DOHH2 (cell line): Measurements from ENCODE around the gene FAM174B.

Experiments
- H3F3A ChIP-seq: fragments of 200-600 bp; sonication (generic), shearing (Covaris generic); 2 replicates; pipeline ENCODE4 v1.6.0; 2016; ENCODE audit warnings: antibody characterized with exemption, mild to moderate bottlenecking; ENCODE audit not compliant: control insufficient read depth, insufficient read depth
- H3K27ac ChIP-seq: fragments of 200-600 bp; sonication (generic); 2 replicates; pipeline ENCODE4 v1.5.1; 2014; ENCODE audit warnings: low read depth, mild to moderate bottlenecking, low read length, moderate library complexity
- H3K27me3 ChIP-seq: fragments of 200-600 bp; sonication (generic); 2 replicates; pipeline ENCODE4 v1.6.1; 2014; ENCODE audit warnings: mild to moderate bottlenecking, low read length, mixed read lengths; ENCODE audit not compliant: control insufficient read depth
- H3K36me3 ChIP-seq: fragments of 200-600 bp; sonication (generic); 2 replicates; pipeline ENCODE4 v1.6.1; 2014; ENCODE audit warnings: mild to moderate bottlenecking, low read length, moderate library complexity, mixed read lengths; ENCODE audit not compliant: control insufficient read depth
- H3K4me1 ChIP-seq: fragments of 200-600 bp; sonication (generic); 2 replicates; pipeline ENCODE4 v1.6.1; 2014; ENCODE audit warnings: mild to moderate bottlenecking, low read length, mixed read lengths; ENCODE audit not compliant: control insufficient read depth
- H3K4me2 ChIP-seq: fragments of 200-600 bp; sonication (generic); 2 replicates; pipeline ENCODE4 v1.6.0; 2014; ENCODE audit warnings: mild to moderate bottlenecking, low read length, moderate library complexity
- H3K4me3 ChIP-seq: fragments of 200-600 bp; sonication (generic); 2 replicates; pipeline ENCODE4 v1.5.1; 2014; ENCODE audit warnings: mild to moderate bottlenecking, low read length, mixed read lengths
- H3K79me2 ChIP-seq: fragments of 200-600 bp; sonication (generic); 2 replicates; pipeline ENCODE4 v1.6.1; 2014; ENCODE audit warnings: mild to moderate bottlenecking, low read length, mixed read lengths; ENCODE audit not compliant: control insufficient read depth
- H3K9me2 ChIP-seq: fragments of 200-600 bp; sonication (generic); replicated peaks from 2 replicates; pipeline ENCODE4 v1.6.1; 2014; ENCODE audit warnings: mild to moderate bottlenecking, low read length, mixed read lengths; ENCODE audit not compliant: control insufficient read depth
- H3K9me3 ChIP-seq: fragments of 200-600 bp; sonication (generic); 2 replicates; pipeline ENCODE4 v1.6.1; 2014; ENCODE audit warnings: antibody characterized with exemption, low read length, mixed read lengths; ENCODE audit not compliant: control insufficient read depth, insufficient read depth
- H4K20me1 ChIP-seq: fragments of 200-600 bp; sonication (generic); 2 replicates; pipeline ENCODE4 v1.6.0; 2014; ENCODE audit warnings: low read depth, mild to moderate bottlenecking, antibody characterized with exemption, low read length, moderate library complexity; ENCODE audit not compliant: control insufficient read depth, insufficient read depth
- EZH2phosphoT487 ChIP-seq: fragments of 200-600 bp; sonication (generic); IDR thresholded peaks from 2 replicates; pipeline ENCODE4 v1.6.1; 2017; ENCODE audit warnings: borderline replicate concordance, mild to moderate bottlenecking, antibody characterized with exemption, low read length, moderate library complexity, mixed read lengths
- TF ChIP-seq, protein P1 (sequence below): fragments of 200-600 bp; sonication (generic); IDR thresholded peaks from one replicate; pipeline ENCODE4 v1.5.1; 2014; ENCODE audit warnings: antibody characterized with exemption, mild to moderate bottlenecking, low read depth, low read length; ENCODE audit not compliant: poor library complexity, severe bottlenecking

FAM174B gene

DNA sequence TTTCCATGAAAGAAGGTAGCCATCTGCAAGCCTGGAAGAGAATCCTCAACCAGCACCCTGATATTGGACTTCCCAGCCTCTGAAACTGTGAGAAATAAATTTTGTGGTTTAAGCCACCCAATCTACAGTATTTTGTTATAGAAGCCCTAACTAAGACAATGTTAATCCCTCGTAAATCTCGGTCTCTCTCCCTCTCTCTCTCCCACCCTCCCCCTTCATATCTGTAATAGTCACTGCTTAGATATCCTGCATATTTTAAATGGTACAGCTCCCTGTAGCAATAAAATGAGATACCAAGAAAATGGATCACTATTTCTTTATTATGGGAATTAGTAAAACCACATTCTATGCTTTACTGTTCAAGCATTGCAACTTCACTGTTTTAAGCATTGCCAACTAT, 21.0 kb upstream of the FAM174B start:
- TF ChIP-seq, protein P1, sequence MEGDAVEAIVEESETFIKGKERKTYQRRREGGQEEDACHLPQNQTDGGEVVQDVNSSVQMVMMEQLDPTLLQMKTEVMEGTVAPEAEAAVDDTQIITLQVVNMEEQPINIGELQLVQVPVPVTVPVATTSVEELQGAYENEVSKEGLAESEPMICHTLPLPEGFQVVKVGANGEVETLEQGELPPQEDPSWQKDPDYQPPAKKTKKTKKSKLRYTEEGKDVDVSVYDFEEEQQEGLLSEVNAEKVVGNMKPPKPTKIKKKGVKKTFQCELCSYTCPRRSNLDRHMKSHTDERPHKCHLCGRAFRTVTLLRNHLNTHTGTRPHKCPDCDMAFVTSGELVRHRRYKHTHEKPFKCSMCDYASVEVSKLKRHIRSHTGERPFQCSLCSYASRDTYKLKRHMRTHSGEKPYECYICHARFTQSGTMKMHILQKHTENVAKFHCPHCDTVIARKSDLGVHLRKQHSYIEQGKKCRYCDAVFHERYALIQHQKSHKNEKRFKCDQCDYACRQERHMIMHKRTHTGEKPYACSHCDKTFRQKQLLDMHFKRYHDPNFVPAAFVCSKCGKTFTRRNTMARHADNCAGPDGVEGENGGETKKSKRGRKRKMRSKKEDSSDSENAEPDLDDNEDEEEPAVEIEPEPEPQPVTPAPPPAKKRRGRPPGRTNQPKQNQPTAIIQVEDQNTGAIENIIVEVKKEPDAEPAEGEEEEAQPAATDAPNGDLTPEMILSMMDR: no peak
- no peak for TF ChIP-seq EZH2phosphoT487
- Histone ChIP-seq H3K27me3 (peaks cover 4% of the 10 kb centered on the region; the same call in 1 of the 2 replicates), H3K36me3 (no peaks in the 10 kb centered on the region), H3K4me2 (no peak overlapping the region), H3K27ac (no peak overlapping the region), H3F3A (no peaks in the 10 kb centered on the region), H3K9me3 (no peaks in the 10 kb centered on the region), H4K20me1 (no peaks in the 10 kb centered on the region), H3K4me1 (no peaks in the 10 kb centered on the region), H3K4me3 (no peak overlapping the region), H3K79me2 (no peaks in the 10 kb centered on the region), H3K9me2 (no peaks in the 10 kb centered on the region)

DNA sequence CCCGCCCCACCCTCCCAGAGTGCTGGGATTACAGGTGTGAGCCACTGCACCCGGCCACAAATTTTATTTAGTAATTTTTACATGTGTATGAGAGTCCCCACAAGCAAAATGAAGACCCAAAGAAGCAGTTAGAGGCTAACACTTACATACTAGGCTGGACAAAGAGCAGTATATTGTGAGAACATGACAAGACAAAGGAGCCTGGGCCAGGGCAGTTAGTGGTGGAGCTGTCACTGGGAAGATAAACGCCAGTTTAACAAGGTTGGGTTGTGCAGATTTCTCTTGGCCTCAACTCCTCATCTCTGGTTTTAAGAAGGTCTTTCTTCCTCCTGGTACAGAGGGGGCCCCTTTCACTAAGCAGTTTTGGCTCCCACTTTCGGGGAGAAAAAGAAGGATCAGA, 19.9 kb upstream of the FAM174B start:
- no peaks in the 10 kb centered on the region for H4K20me1 ChIP-seq

DNA sequence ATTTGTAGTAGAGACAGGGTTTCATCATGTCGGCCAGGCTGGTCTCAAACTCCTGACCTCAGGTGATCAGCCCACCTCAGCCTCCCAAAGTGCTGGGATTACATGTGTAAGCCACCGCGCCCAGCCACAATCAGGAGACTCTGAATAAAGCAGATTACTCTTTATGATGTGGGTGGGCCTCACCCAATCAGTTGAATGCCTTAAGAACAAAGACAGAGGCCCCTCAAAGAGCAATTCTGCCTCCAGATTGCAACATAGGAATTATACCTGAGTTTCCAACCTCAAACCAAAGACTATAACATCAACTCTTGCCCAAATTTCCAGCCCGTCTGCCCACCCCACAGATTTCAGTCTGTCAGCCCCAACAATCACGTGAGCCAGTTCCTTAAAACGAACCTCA, 18.8 kb upstream of the FAM174B start:
- H3K79me2 ChIP-seq: no peaks in the 10 kb centered on the region
- no peaks in the 10 kb centered on the region for H3F3A ChIP-seq

More for the DNA sequence above, 19.9 kb upstream of the FAM174B start:
- no peaks in the 10 kb centered on the region for H3K36me3 ChIP-seq
- no peak for TF ChIP-seq EZH2phosphoT487
- TF ChIP-seq, protein P1: no peak
- H3K9me2 ChIP-seq: no peaks in the 10 kb centered on the region
- H3F3A ChIP-seq: no peaks in the 10 kb centered on the region
- no peak overlapping the region for H3K4me3 ChIP-seq
- peaks cover 4% of the 10 kb centered on the region; the same call in 1 of the 2 replicates for H3K27me3 ChIP-seq
- H3K9me3 ChIP-seq: no peaks in the 10 kb centered on the region
- H3K4me2 ChIP-seq: no peak overlapping the region
- no peaks in the 10 kb centered on the region for H3K79me2 ChIP-seq
- no peaks in the 10 kb centered on the region for H3K4me1 ChIP-seq
- no peak overlapping the region for H3K27ac ChIP-seq

More for the DNA sequence above, 18.8 kb upstream of the FAM174B start:
- H3K9me3 ChIP-seq: no peaks in the 10 kb centered on the region
- no peak overlapping the region for H3K4me2 ChIP-seq
- no peaks in the 10 kb centered on the region for H4K20me1 ChIP-seq
- no peaks in the 10 kb centered on the region for H3K9me2 ChIP-seq
- H3K27ac ChIP-seq: no peak overlapping the region
- H3K4me3 ChIP-seq: no peak overlapping the region
- H3K36me3 ChIP-seq: no peaks in the 10 kb centered on the region
- no peak for TF ChIP-seq EZH2phosphoT487
- TF ChIP-seq, protein P1: no peak
- H3K27me3 ChIP-seq: peaks cover 4% of the 10 kb centered on the region; the same call in 1 of the 2 replicates
- no peaks in the 10 kb centered on the region for H3K4me1 ChIP-seq
